ENCODE results near the gene ASB2.

The ASB2 gene

GRCh38 chr14:93945070-93945399, 31.3 kb downstream of the ASB2 start:
- DNase-seq: no peak

DNA sequence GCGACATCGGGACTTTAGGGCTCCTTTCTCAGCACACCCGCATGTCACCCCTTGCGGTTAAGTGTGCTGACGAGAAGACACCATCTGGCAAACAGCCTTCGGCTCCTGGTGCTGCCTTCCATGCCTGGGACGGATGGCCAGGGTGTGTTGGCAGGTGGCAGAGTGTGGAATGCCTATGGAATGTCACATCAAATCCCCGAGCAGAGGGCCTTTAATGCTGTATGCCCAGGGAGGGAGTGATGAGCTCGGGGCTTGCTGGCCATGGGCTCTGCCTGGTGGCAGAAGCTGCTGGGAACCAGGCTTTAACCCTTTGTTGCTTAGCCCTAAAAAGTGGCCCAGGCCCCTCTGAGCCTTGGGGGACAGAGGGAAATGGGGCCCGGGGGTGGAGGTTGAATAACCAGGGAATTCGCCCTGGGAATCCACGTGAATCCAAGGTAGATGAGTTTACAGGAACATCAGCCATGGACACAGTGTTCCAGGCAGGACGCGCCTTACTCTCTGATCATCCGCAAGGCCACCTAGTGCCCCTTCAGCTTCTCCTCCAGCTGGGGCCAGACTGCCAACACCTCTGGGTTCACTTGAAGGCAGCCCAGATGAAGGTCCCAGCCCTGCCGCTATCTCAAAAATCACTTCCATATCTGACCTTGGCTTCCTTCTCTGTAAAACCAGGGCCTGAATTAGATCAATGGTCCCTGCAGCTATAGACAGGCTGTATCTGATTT, 31.9 kb downstream of the ASB2 start:
- DNase-seq: no peak

GRCh38 chr14:93943930-93944329, 32.4 kb downstream of the ASB2 start:
- DNase-seq: no peak

- no peak for DNase-seq
These were observed 33.3 kb downstream of the ASB2 start for GRCh38 chr14:93943052-93943451.

DNA sequence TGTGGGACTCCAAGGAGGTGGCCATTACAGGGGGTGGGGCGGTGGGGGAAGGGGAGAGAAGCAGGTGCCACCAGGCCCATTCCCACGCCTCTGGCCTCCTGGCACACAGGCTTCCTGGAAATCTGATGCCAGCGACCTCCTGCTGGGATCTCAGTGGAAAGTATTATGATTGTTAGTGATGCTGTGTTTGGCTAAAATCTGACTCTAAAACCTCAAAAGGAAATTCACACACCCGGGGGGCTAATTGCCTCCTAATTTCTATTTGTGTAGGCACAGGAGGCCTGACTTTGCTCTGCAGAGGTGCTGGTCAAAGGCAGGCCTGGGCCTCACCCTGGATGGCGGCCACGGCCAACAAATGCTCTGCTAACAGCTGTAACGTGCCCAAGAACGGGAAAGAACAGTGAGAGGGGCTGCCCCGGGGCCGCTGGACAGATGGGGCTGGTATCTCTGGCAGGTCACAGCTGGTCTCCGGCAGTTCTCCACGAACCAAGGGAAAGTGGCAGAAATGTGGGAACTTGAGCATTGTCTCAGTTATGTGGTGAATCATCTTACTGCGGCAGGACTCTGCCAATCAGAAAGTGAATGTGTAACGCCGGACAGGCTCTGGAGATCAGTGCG, 35.0 kb downstream of the ASB2 start:
- DNase-seq: peak; percentile 91

GRCh38 chr14:93940437-93940836, 35.9 kb downstream of the ASB2 start:
- no peak for DNase-seq

DNA sequence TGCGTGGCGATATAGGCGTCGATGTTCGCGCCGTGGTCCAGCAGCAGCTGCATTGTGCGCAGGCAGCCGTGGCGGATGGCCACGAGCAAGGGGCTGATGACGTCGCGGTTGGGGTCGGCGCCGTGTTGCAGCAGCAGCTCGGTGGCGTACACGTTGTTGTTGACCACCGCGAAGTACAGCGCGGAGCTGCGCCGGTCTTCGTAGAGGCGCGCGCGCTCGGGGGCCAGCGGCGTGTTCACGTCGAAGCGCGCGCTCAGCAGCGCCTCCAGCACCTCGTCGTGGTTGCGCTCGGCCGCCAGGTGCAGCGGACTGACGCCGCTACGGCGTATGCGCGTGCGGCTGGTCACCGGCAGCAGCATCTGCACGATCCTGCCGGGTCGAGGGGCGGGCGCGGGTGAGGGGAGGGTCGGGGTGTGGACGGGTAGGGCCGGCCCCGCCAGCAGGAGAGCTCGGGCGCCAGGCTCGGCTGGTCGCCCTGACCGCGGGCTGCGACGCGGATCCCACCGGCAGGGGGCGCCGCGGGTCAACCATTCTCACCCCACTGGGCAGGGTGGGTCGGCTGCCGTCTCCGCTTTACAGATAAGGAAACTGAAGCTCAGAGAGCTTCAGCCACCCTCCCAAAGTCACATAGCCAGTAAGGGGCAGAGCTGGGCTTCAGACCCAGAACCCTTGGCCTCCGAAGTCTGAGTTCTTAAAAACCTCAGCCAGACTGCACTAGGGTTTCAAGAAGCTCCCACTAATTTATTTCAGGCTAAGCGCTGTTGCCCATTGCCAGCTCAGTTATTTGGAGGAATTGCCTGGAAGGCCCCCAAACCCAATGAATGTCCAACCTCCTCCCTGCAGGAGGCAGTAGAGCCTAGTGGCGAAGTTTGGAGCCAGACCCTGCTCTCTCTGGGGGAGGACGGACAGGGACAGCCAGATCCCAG, 36.8 kb downstream of the ASB2 start:
- no peak for DNase-seq

DNA sequence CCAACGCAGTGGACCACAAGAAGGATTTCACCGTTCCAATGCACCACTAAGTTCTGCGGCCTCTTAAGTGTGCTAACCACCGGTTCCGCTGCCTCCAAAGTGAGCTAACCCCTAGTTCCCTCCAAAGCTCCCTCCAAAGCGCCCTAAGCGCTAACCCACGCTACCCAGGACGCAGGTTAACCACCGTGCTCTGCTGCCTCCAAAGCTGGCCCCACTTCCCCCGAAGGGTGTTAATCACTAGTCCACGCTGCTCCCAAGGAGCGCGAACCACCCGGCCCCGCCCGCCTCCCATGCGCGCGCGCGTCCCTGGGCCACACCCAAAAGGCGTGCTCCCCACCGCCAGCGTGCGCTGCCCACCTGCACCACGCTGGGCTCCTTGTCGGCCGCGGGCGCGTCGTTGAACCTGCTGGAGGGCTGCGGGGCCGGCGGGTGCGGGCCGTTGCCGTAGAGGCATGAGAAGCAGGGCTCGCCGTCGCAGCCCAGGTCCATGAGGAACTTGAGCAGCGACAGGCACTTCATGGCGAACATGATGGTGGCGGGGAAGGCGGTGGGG, 37.5 kb downstream of the ASB2 start:
- no peak for DNase-seq

DNA sequence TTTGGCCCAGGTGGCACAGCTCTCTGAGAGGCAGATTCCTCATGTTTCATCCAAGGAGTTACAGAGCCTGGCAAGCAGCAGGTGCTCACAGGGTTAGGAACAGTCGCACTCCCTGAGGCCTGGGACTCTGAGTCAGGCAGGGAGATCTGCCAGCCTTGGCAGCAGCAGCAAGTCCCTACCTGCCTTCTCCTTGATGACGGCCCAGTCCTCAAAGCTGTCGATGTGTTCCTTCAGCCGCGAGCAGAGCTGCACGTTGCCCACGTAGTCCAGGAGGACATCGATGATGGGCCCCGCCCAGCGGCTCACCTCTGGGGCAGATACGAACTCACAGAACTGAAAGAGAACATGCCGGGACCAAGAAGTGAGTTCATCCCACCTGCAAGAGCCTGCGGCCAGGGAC, 38.9 kb downstream of the ASB2 start:
- DNase-seq: no peak

DNA sequence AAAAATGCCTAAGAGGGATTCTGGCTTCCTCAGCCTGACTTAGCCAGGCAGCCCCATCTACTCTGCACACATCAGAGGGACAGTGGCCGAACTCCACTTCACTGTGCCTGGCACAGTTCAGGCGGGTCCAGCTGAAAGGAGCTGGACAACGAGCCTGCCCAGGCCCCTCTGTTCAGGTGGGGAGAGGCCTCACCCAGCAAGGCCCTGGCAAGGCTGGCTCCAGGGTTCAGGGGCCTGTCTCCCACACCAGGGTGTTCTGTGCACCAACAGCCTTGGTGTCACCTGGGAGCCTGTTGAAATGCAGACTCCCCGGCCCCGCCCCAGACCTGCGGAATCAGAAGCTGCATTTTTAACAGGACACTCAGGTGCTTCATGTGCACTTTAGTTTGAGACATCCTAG, 39.4 kb downstream of the ASB2 start:
- DNase-seq: no peak

DNA sequence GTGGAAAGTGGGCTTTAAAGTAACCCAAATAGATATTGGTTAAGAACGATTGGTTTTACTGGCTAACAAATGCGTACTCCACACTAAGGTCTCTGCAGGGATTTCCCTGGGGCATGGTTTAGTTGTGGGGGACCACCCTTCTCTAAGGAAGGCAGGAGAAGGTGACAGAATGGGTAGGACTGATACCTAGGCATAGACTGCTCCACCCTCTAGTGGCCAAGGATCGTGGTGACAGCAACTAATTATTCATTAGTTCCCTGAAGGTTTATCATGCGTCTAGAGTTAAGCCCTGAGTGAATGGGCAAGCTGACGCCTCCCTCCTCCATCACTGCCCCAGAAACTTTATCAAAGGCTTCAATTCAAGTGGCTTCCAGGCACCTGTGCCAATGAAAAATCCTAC, 40.1 kb downstream of the ASB2 start:
- DNase-seq: peak; percentile 25

DNA sequence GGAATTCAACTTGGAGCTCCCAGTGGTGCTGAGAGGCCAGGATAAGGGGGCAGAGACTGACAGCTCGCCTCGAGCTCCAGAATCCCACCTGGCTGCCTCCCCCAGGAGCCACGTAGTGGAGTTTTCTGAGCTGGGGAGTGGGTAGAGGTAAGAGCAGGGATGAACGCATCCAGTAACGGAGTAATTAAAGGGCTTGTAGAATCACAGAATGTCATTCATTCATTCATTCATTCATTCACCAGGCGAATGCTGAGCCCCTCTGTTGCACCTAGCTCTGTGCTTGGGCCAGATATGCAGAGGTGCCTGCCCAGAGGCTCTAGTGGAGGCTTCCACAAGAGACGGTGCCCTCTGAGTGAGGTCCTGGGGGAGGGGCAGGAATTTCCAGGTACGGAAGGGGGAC, 41.2 kb downstream of the ASB2 start:
- DNase-seq: no peak

DNA sequence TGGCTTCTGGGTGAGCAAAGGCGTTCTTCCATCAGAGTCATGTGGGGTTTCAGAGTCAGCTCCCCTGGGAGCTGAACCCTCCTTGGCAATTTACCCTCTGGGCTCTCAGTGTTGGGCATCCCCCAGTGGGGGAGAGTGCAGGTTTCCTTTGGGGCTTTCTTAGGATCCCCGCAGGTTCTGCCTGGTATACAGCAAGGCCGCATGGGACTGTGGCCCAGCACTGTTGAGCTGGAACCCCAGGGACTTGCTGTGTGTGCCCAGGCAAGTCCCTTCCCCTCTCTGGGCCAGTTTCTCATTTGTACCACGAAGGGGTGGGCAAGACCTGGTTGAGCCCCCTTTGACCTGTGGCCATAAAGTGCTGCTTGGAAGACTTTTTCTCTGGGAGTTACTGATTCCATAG, 43.7 kb downstream of the ASB2 start:
- no peak for DNase-seq

GRCh38 chr14:93930989-93931307, 45.4 kb downstream of the ASB2 start:
- DNase-seq: no peak

- no peak for DNase-seq
These were observed 45.9 kb downstream of the ASB2 start for GRCh38 chr14:93930296-93930988.

DNA sequence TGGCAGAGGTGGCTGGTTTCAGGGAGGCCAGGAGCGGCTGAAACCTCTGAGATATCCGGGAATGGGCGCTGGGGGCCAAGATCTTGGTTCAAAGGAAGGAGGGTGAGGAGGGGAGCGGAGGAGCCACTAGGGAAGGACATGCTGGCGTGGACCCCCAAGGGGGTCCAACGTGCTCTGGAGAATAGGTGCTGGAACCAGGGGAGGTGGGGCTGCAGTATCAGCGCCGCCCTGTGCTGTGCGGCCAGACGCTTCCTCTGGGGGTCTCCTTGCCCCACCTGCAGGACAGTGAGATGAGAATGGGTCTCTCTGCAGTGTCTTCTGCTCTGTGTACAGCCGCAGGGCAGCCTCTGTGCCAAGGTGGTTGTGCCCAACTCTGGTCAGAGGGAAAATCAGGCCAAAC, 46.7 kb downstream of the ASB2 start:
- no peak for DNase-seq

DNA sequence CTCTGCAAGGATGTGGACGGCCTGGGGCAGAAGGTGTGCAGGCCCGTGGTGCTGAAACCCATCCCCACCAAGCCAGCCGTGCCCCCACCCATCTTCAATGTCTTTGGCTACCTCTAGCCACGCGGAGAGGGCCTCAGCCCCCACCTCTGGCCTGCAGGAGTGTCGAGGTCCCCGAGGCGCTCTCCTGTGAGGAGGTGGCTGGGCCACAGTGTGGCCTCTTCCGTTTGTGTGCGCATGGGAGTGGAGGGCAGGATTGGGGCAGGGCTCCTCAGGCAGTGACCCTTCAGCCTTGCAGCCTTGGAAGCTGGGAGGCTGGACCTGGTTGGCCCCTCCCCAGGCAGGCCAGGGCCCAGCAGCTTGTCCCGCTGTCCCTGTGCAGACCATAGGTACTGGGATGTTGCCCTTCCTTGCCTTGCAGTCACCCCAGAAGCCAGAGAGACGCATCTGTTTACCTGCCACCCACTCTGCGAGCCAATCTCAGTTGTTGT, 47.3 kb downstream of the ASB2 start:
- DNase-seq: no peak

- DNase-seq: no peak
These were observed 48.0 kb downstream of the ASB2 start for GRCh38 chr14:93928184-93929047.

GRCh38 chr14:93927800-93928145, 48.6 kb downstream of the ASB2 start:
- DNase-seq: no peak

DNA sequence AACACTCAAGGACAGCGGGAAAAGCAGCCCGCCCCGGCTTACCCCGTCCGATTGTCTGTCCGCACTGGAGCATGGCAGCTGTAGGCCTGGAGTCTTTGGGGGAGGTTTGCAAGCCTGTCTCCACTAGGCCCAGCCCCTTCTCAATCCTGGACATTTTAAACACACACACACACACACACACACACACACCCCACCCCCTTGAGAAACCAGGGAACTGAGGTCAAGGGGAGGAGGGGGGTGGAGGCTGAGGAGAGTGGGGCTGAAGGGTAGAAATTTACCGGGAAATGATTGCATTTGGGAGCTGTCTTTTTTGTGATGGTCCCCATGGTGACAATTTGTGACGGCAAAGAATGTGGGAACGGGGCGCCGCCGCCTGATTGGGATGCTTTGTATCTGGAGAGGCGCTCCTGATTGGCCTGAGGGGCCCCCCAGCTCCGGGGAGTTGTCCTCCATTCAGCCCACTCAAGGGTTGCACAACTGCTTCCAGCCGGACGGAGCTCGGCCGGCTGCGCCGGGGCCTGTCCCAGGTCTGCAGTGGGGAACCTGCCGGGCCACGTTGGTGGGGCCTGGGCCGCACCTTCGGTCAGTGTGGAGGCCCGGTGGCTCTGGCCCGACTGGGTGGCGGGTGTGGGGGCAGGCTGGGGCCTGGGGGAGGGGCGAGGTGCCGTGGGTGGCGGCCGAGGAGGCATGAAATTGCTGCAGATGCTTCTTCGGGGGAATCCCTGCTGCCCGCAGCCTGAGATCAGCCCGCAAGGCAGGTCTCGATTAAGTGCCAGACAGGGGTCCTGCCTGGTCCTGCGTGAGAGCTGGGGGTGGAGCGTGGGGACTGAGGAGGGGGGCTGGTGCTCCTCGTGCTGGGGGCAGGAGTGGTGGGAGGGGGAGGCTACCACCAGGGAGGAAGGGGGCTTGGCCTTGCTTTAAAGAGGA, 49.2 kb downstream of the ASB2 start, which contains the start of gene FAM181A:
Gene FAM181A, plus strand, starts transcription at position 472 of the 927 bp plus-strand sequence. CDS start 942 bp downstream, outside the sequence.
- DNase-seq: no peak

Data from DMS 273 treated with DMSO at 0.1 percent for 48 hours (cell line).